ENCODE results near the gene KRT72. TPM values are rescaled to one million over a fixed set of nuclear protein-coding genes. Genes with fewer than 3 reads are reported as not detected.

KRT72 gene
- total RNA-seq, 1 experiment from 2014 or later: not detected

- intact Hi-C loops (cut with micrococcal nuclease; ENCODE audit: unreplicated experiment): no loop called here
- H3K4me2 ChIP-seq: no peak overlapping the region
- POLR2A ChIA-PET (ENCODE audit: unreplicated experiment): no interaction called here
- no peaks in the 10 kb centered on the region for H4K20me1 ChIP-seq (ENCODE audit: insufficient read depth)
- H3K27ac ChIP-seq: no peak overlapping the region
- H3K36me3 ChIP-seq (ENCODE audit: low read depth): no peaks in the 10 kb centered on the region
- no peak for TF ChIP-seq EZH2 (IDR thresholded peaks at IDR 0.05; ENCODE audit: low read depth)
- TF ChIP-seq CTCF (conservative IDR thresholded peaks at IDR 0.05): no peak
- no peaks in the 10 kb centered on the region for H3K27me3 ChIP-seq (ENCODE audit: insufficient read depth, low read depth)
- H3K4me3 ChIP-seq: no peak overlapping the region
- H3F3A ChIP-seq (ENCODE audit: insufficient read depth, low read depth): no peaks in the 10 kb centered on the region
- no TSS peak for BruUV-seq (replicated peaks)
- peaks cover 2% of the 10 kb centered on the region for H3K4me1 ChIP-seq (replicated peaks; ENCODE audit: insufficient read depth)
- no peak for DNase-seq
- no peaks in the 10 kb centered on the region for H3K9me3 ChIP-seq (ENCODE audit: insufficient read depth, low read depth)
- H2AFZ ChIP-seq: no peak overlapping the region
- CTCF ChIA-PET: interaction anchor here (0.6 kb wide), 1 partner anchor 8 kb away, joined by 3 read pairs; no protein-coding TSS in a partner anchor
- no peaks in the 10 kb centered on the region for H3K9me2 ChIP-seq (ENCODE audit: insufficient read depth)
- H3K79me2 ChIP-seq (ENCODE audit: low read depth): no peaks in the 10 kb centered on the region
These were observed 55.1 kb downstream of the KRT72 start for GRCh38 chr12:52546126-52546525.

- TF ChIP-seq CTCF (conservative IDR thresholded peaks at IDR 0.05) (no peak), EZH2 (IDR thresholded peaks at IDR 0.05; ENCODE audit: low read depth) (no peak)
- peaks cover 10% of the 10 kb centered on the region for H3K4me1 ChIP-seq (replicated peaks; ENCODE audit: insufficient read depth)
- H4K20me1 ChIP-seq (ENCODE audit: insufficient read depth): no peaks in the 10 kb centered on the region
- H3K36me3 ChIP-seq (ENCODE audit: low read depth): no peaks in the 10 kb centered on the region
- no peaks in the 10 kb centered on the region for H3K9me2 ChIP-seq (ENCODE audit: insufficient read depth)
- no peaks in the 10 kb centered on the region for H3K27me3 ChIP-seq (ENCODE audit: insufficient read depth, low read depth)
- DNase-seq: no peak
- H3K79me2 ChIP-seq (ENCODE audit: low read depth): no peaks in the 10 kb centered on the region
- POLR2A ChIA-PET (ENCODE audit: unreplicated experiment): interaction anchor here (0.6 to 0.7 kb wide), 2 partner anchors 19 to 21 kb away, joined by 4 to 5 read pairs; no protein-coding TSS in a partner anchor
- CTCF ChIA-PET: interaction anchor here (0.6 kb wide), 1 partner anchor 65 kb away, joined by 3 read pairs; no protein-coding TSS in a partner anchor
- H3K27ac ChIP-seq: no peak overlapping the region
- peaks cover 6% of the 10 kb centered on the region; the same call in 1 of the 2 replicates for H3F3A ChIP-seq (ENCODE audit: insufficient read depth, low read depth)
- no peaks in the 10 kb centered on the region for H3K9me3 ChIP-seq (ENCODE audit: insufficient read depth, low read depth)
- H3K4me3 ChIP-seq: no peak overlapping the region
- no peak overlapping the region for H2AFZ ChIP-seq
- intact Hi-C loops (cut with micrococcal nuclease; ENCODE audit: unreplicated experiment): no loop called here
- no peak overlapping the region for H3K4me2 ChIP-seq
- no TSS peak for BruUV-seq (replicated peaks)
These were observed 57.0 kb downstream of the KRT72 start for GRCh38 chr12:52543985-52544883.

GRCh38 chr12:52542785-52543318 is 58.4 kb downstream of the KRT72 start:
- Histone ChIP-seq H4K20me1 (ENCODE audit: insufficient read depth) (no peaks in the 10 kb centered on the region), H3K36me3 (ENCODE audit: low read depth) (no peaks in the 10 kb centered on the region), H3K4me2 (no peak overlapping the region), H3K27me3 (ENCODE audit: insufficient read depth, low read depth) (no peaks in the 10 kb centered on the region), H2AFZ (no peak overlapping the region), H3F3A (ENCODE audit: insufficient read depth, low read depth) (peaks cover 7% of the 10 kb centered on the region; the same call in 1 of the 2 replicates), H3K79me2 (ENCODE audit: low read depth) (no peaks in the 10 kb centered on the region), H3K4me1 (replicated peaks; ENCODE audit: insufficient read depth) (peaks cover 22% of the 10 kb centered on the region), H3K27ac (no peak overlapping the region), H3K9me2 (ENCODE audit: insufficient read depth) (no peaks in the 10 kb centered on the region), H3K4me3 (no peak overlapping the region), H3K9me3 (ENCODE audit: insufficient read depth, low read depth) (no peaks in the 10 kb centered on the region)
- BruUV-seq (replicated peaks): no TSS peak
- TF ChIP-seq CTCF (conservative IDR thresholded peaks at IDR 0.05) (no peak), EZH2 (IDR thresholded peaks at IDR 0.05; ENCODE audit: low read depth) (no peak)
- ChIA-PET POLR2A (ENCODE audit: unreplicated experiment) (no interaction called here), CTCF (no interaction called here)
- no peak for DNase-seq
- intact Hi-C loops (cut with micrococcal nuclease; ENCODE audit: unreplicated experiment): no loop called here

All from PC-9 (cell line).